A549 (cell line): ENCODE measurements around the gene GSTM3.

Source experiments
- CBX8 ChIP-seq: fragments of 200-600 bp; sonication (generic); IDR thresholded peaks from 2 replicates; pipeline ENCODE4 v1.6.1; 2016
- CTCF ChIP-seq: fragments of >200 bp; sonication (Bioruptor Twin); formaldehyde crosslinking; IDR thresholded peaks from 3 replicates; pipeline ENCODE4 v1.5.1; 2016
- EP300 ChIP-seq, 2 experiments: fragments of >200 bp; sonication (Bioruptor Twin); formaldehyde crosslinking; IDR thresholded peaks; 2 replicates in 1 of 2; 3 replicates in 1 of 2; pipeline ENCODE4 v1.6.1; 2016 to 2017
- HDAC2 ChIP-seq: fragments of 200-600 bp; sonication (generic); IDR thresholded peaks from 2 replicates; pipeline ENCODE4 v1.6.1; 2016
- MAFK ChIP-seq: fragments of 450-650 bp; IDR thresholded peaks from 2 replicates; pipeline ENCODE4 v1.6.1; 2014; ENCODE audit not compliant: partially characterized antibody
- POLR2A ChIP-seq: IDR thresholded peaks from 2 replicates; pipeline ENCODE4 v1.6.1; 2012; ENCODE audit warnings: mild to moderate bottlenecking, low read length
- SREBF2 ChIP-seq: fragments of 450-650 bp; IDR thresholded peaks from 2 replicates; pipeline ENCODE4 v1.6.1; 2014; ENCODE audit warnings: mild to moderate bottlenecking, moderate library complexity

GRCh38 chr1:109689844-109690405 is 50.9 kb downstream of the GSTM3 start:
- TF ChIP-seq CBX8 (no peak), SREBF2 (no peak), CTCF (no peak), MAFK (no peak), POLR2A (no peak), HDAC2 (no peak), EP300 (IDR thresholded peaks at IDR 0.05) (no peak)
